ENCODE results near the gene CPNE1.
A peak's percentile ranks its signal among the peaks of the same experiment; 100 is the strongest.
"Not testable (repeated sequence)": the region's sequence is repeated elsewhere in the genome, so short reads cannot be mapped to it uniquely, and the experiment has no call there.

CPNE1 gene

GRCh38 chr20:35698298-35699126, 33.8 kb upstream of the CPNE1 start:
- peak; percentile 40 for DNase-seq (ENCODE audit: low read depth)

- DNase-seq (ENCODE audit: low read depth) = no peak
Measured at GRCh38 chr20:35697696-35698297, 33.1 kb upstream of the CPNE1 start.

GRCh38 chr20:35695978-35696377, 31.3 kb upstream of the CPNE1 start:
- DNase-seq (ENCODE audit: low read depth) = no peak

GRCh38 chr20:35695245-35695749, 30.6 kb upstream of the CPNE1 start:
- no peak for DNase-seq (ENCODE audit: low read depth)

GRCh38 chr20:35690265-35690664, 25.6 kb upstream of the CPNE1 start:
- DNase-seq (ENCODE audit: low read depth) = no peak

- peak; percentile 44 for DNase-seq (ENCODE audit: low read depth)
Measured at GRCh38 chr20:35686872-35687271, 22.2 kb upstream of the CPNE1 start.

GRCh38 chr20:35685368-35685767, 20.7 kb upstream of the CPNE1 start:
- not testable (repeated sequence) for DNase-seq (ENCODE audit: low read depth)

- no peak for DNase-seq (ENCODE audit: low read depth)
Measured at GRCh38 chr20:35681960-35682359, 17.3 kb upstream of the CPNE1 start.

GRCh38 chr20:35680452-35681183, 15.9 kb upstream of the CPNE1 start:
- no peak for DNase-seq (ENCODE audit: low read depth)

GRCh38 chr20:35674921-35675320, 10.2 kb upstream of the CPNE1 start:
- no peak for DNase-seq (ENCODE audit: low read depth)

GRCh38 chr20:35673884-35674283, 9.2 kb upstream of the CPNE1 start:
- no peak for DNase-seq (ENCODE audit: low read depth)

- no peak for DNase-seq (ENCODE audit: low read depth)
Measured at GRCh38 chr20:35669681-35670080, 5.0 kb upstream of the CPNE1 start.

GRCh38 chr20:35669221-35669620, 4.5 kb upstream of the CPNE1 start:
- no peak for DNase-seq (ENCODE audit: low read depth)

- no peak for DNase-seq (ENCODE audit: low read depth)
Measured at GRCh38 chr20:35665949-35666288, 1.2 kb upstream of the CPNE1 start.

GRCh38 chr20:35663516-35664465, 909 bp downstream of the CPNE1 start:
- peak; percentile 73 for DNase-seq (ENCODE audit: low read depth)

- DNase-seq (ENCODE audit: low read depth) = no peak
Measured at GRCh38 chr20:35662551-35662950, 2.1 kb downstream of the CPNE1 start.

- DNase-seq (ENCODE audit: low read depth) = no peak
Measured at GRCh38 chr20:35661908-35662307, 2.8 kb downstream of the CPNE1 start.

- peak; percentile 62 for DNase-seq (ENCODE audit: low read depth)
Measured at GRCh38 chr20:35661053-35661452, 3.6 kb downstream of the CPNE1 start.

GRCh38 chr20:35660122-35660937, 4.4 kb downstream of the CPNE1 start:
- no peak for DNase-seq (ENCODE audit: low read depth)

GRCh38 chr20:35657271-35657670, 7.4 kb downstream of the CPNE1 start:
- DNase-seq (ENCODE audit: low read depth) = no peak

GRCh38 chr20:35654415-35654814, 10.3 kb downstream of the CPNE1 start:
- DNase-seq (ENCODE audit: low read depth) = no peak

Data from ELR (cell line).